Measurements from ENCODE around the gene USP2.
A peak's percentile ranks its signal among the peaks of the same experiment; 100 is the strongest.

The USP2 gene

DNA sequence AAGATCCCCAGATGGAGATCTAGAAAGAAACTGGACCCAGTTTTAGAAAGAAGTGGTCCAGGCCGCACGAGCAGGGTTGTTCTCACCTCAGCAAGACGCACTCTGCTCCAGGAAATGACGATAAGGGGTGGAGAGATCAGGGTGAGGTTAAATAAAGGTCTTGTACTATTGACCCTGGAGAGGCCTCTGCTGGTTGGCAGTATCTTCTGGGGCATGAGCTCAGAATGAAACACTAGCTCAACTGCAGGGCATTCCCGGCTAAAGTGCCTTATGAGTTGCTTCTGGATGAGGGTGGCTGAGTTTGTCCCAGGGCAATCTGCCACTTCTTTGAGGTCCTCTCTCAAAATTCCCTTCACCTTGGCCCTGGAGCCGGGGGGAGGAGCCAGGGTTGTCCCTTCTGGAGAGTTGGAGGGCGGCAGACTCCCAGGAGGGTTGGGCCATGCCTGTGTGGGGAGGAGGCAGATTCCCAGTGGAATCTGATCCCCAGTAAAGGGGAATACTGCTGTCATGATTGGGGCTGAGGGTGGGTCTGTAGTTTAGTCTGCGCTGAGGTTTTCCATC is 10.9 kb downstream of the USP2 start (continued):
- TF ChIP-seq, protein P1, sequence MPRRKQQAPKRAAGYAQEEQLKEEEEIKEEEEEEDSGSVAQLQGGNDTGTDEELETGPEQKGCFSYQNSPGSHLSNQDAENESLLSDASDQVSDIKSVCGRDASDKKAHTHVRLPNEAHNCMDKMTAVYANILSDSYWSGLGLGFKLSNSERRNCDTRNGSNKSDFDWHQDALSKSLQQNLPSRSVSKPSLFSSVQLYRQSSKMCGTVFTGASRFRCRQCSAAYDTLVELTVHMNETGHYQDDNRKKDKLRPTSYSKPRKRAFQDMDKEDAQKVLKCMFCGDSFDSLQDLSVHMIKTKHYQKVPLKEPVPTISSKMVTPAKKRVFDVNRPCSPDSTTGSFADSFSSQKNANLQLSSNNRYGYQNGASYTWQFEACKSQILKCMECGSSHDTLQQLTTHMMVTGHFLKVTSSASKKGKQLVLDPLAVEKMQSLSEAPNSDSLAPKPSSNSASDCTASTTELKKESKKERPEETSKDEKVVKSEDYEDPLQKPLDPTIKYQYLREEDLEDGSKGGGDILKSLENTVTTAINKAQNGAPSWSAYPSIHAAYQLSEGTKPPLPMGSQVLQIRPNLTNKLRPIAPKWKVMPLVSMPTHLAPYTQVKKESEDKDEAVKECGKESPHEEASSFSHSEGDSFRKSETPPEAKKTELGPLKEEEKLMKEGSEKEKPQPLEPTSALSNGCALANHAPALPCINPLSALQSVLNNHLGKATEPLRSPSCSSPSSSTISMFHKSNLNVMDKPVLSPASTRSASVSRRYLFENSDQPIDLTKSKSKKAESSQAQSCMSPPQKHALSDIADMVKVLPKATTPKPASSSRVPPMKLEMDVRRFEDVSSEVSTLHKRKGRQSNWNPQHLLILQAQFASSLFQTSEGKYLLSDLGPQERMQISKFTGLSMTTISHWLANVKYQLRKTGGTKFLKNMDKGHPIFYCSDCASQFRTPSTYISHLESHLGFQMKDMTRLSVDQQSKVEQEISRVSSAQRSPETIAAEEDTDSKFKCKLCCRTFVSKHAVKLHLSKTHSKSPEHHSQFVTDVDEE (CRISPR knock-in tag; IDR thresholded peaks at IDR 0.05), result no peak
- TF ChIP-seq, protein P2, sequence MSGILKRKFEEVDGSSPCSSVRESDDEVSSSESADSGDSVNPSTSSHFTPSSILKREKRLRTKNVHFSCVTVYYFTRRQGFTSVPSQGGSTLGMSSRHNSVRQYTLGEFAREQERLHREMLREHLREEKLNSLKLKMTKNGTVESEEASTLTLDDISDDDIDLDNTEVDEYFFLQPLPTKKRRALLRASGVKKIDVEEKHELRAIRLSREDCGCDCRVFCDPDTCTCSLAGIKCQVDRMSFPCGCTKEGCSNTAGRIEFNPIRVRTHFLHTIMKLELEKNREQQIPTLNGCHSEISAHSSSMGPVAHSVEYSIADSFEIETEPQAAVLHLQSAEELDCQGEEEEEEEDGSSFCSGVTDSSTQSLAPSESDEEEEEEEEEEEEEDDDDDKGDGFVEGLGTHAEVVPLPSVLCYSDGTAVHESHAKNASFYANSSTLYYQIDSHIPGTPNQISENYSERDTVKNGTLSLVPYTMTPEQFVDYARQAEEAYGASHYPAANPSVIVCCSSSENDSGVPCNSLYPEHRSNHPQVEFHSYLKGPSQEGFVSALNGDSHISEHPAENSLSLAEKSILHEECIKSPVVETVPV (CRISPR knock-in tag; IDR thresholded peaks at IDR 0.05), result no peak
- TF ChIP-seq ZNF565 (CRISPR knock-in tag; conservative IDR thresholded peaks at IDR 0.05; ENCODE audit: low read depth) (no peak), SNAI2 (CRISPR knock-in tag; IDR thresholded peaks at IDR 0.05) (no peak), ZNF70 (CRISPR knock-in tag; IDR thresholded peaks at IDR 0.05) (no peak), GLIS3 (CRISPR knock-in tag; IDR thresholded peaks at IDR 0.05) (no peak), RARB (CRISPR knock-in tag; IDR thresholded peaks at IDR 0.05) (no peak), ZFP30 (CRISPR knock-in tag; IDR thresholded peaks at IDR 0.05) (no peak)
- TF ChIP-seq, protein P3, sequence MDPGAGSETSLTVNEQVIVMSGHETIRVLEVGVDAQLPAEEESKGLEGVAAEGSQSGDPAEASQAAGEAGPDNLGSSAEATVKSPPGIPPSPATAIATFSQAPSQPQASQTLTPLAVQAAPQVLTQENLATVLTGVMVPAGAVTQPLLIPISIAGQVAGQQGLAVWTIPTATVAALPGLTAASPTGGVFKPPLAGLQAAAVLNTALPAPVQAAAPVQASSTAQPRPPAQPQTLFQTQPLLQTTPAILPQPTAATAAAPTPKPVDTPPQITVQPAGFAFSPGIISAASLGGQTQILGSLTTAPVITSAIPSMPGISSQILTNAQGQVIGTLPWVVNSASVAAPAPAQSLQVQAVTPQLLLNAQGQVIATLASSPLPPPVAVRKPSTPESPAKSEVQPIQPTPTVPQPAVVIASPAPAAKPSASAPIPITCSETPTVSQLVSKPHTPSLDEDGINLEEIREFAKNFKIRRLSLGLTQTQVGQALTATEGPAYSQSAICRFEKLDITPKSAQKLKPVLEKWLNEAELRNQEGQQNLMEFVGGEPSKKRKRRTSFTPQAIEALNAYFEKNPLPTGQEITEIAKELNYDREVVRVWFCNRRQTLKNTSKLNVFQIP (CRISPR knock-in tag; IDR thresholded peaks at IDR 0.05; ENCODE audit: borderline replicate concordance, low read depth), result no peak

DNA sequence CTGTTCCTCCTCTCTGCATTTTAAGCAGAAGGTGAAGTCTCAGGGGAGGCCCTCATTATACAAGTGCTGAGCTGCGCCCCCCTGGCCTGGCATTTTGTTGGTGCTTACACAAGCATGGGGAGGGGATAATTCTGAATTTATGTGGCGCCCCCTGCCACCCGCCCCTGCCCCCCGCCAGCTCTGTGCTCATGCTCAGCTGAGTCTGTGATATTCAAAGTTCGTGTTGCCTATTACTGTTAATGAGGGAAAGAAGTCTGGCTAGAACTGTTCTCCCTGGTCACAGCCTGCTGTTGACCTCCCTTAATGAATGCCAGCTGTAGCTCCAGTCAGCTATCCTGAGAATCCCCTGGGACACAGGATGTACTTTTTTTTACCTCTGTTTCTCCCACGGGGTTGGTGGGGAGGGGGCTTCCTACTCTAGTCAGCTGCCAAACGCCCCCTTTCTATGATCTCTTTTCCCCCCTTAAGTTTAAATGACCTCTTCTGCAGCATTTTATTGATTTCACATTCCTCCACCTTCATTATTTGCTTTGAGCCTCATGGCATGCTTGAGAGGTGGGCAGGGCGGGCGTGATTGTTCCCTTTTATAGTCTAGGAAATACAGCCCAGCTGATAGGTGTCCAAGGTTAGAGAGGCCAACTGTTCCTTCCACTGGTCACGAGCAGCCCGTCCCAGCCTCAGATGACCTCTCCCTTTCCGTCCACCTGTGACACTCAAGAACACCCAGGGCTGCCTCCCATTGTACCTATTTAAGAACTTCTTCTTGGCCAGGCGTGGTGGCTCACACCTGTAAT is 12.2 kb downstream of the USP2 start:
- TF ChIP-seq, protein P1 (CRISPR knock-in tag; IDR thresholded peaks at IDR 0.05), result no peak
- peak; percentile 70 for TF ChIP-seq TCF4 (CRISPR knock-in tag; IDR thresholded peaks at IDR 0.05; ENCODE audit: borderline replicate concordance)
- peak; percentile 34; the same call in 2 of the 3 replicates for ATAC-seq

DNA sequence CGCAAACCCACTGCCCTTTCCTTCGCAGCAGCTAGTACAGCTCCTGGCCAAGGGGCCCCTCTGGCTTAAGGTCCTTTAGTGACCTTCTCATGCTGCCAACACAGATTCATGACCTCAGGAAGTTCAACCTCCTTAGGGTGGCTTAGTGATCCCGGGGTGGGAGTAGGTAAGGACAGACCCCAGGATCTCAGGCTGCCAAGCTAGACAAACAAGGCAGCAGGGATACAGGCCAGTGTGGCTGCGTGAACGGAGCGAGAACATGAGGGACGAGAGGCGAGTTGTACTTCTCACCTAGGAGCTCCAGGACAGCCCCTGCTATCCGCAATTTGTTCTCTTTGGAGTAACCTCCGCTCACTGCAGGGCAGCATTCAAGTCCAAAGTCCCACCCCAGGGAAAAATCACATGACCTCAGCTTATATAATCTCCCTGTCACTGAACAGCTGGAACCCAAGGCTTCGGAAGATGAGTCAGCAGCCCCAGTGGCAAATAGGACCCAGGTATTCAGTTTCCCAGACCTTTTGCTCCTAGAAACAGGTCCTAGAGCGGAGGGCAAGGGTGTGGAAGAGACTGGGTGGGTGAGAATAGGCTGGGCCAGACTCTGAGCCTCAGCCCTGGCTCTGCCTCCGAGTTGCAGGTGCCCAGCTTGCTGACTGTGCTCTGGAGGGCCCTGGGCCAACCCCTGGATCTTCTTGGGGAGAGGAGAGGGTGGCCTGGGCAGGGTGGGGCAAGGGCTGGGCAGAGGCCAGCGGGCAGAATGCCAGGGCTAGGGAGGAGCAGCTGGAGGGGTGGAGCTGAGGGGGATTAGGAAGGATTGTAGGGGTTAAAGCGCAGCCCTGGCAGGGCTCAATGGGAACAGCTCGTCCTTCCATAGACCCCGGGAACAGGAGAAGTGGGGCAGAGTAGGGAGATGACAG is 13.1 kb downstream of the USP2 start:
- peak; percentile 27; the same call in 2 of the 3 replicates for ATAC-seq
- TF ChIP-seq OSR1 (CRISPR knock-in tag; IDR thresholded peaks at IDR 0.05) (no peak), RARB (CRISPR knock-in tag; IDR thresholded peaks at IDR 0.05) (no peak), ISL1 (CRISPR knock-in tag; IDR thresholded peaks at IDR 0.05) (no peak), BACH2 (CRISPR knock-in tag; IDR thresholded peaks at IDR 0.05; ENCODE audit: borderline replicate concordance) (no peak), CSDC2 (CRISPR knock-in tag; IDR thresholded peaks at IDR 0.05) (no peak), ZNF70 (CRISPR knock-in tag; IDR thresholded peaks at IDR 0.05) (no peak), TCF4 (CRISPR knock-in tag; IDR thresholded peaks at IDR 0.05; ENCODE audit: borderline replicate concordance) (no peak), ZFP30 (CRISPR knock-in tag; IDR thresholded peaks at IDR 0.05) (no peak), ZNF565 (CRISPR knock-in tag; conservative IDR thresholded peaks at IDR 0.05; ENCODE audit: low read depth) (no peak), ESRRG (CRISPR knock-in tag; IDR thresholded peaks at IDR 0.05) (no peak)
- TF ChIP-seq, protein P1 (CRISPR knock-in tag; IDR thresholded peaks at IDR 0.05), result no peak
- TF ChIP-seq, protein P3 (CRISPR knock-in tag; IDR thresholded peaks at IDR 0.05; ENCODE audit: borderline replicate concordance, low read depth), result no peak
- TF ChIP-seq, protein P4, sequence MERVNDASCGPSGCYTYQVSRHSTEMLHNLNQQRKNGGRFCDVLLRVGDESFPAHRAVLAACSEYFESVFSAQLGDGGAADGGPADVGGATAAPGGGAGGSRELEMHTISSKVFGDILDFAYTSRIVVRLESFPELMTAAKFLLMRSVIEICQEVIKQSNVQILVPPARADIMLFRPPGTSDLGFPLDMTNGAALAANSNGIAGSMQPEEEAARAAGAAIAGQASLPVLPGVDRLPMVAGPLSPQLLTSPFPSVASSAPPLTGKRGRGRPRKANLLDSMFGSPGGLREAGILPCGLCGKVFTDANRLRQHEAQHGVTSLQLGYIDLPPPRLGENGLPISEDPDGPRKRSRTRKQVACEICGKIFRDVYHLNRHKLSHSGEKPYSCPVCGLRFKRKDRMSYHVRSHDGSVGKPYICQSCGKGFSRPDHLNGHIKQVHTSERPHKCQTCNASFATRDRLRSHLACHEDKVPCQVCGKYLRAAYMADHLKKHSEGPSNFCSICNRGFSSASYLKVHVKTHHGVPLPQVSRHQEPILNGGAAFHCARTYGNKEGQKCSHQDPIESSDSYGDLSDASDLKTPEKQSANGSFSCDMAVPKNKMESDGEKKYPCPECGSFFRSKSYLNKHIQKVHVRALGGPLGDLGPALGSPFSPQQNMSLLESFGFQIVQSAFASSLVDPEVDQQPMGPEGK (CRISPR knock-in tag; IDR thresholded peaks at IDR 0.05; ENCODE audit: borderline replicate concordance), result no peak

Measured in SK-N-SH treated with all-trans-retinoic acid at 6 μM for 48 hours (cell line).